GM12878 (cell line): ENCODE measurements around the gene HSPB6. TPM values are rescaled to one million over a fixed set of nuclear protein-coding genes. Genes with fewer than 3 reads are reported as not detected.

ENCODE experiments used
- BRCA1 ChIP-seq: IDR thresholded peaks from 2 replicates; pipeline ENCODE4 v1.6.1; 2011; ENCODE audit warnings: low read depth, low read length, improper control_type of control experiment
- CBFB ChIP-seq: IDR thresholded peaks from 2 replicates; pipeline ENCODE4 v1.6.1; 2016; ENCODE audit warnings: antibody characterized with exemption, low read depth
- CREM ChIP-seq: IDR thresholded peaks from 2 replicates; pipeline ENCODE4 v1.6.1; 2014; ENCODE audit warnings: antibody characterized with exemption, low read depth
- GATAD2B ChIP-seq: fragments of 450-650 bp; conservative IDR thresholded peaks from 2 replicates; pipeline ENCODE4 v1.6.1; 2017; ENCODE audit warnings: low read depth, mild to moderate bottlenecking, moderate library complexity
- HDAC2 ChIP-seq: fragments of 200-600 bp; sonication (generic); IDR thresholded peaks from 2 replicates; pipeline ENCODE4 v1.6.1; 2017
- JUNB ChIP-seq: IDR thresholded peaks from 2 replicates; pipeline ENCODE4 v1.6.1; 2016; ENCODE audit warnings: antibody characterized with exemption, mild to moderate bottlenecking
- KAT2A ChIP-seq: conservative IDR thresholded peaks from 2 replicates; pipeline ENCODE4 v1.6.1; 2011; ENCODE audit warnings: low read depth, low read length; ENCODE audit not compliant: control insufficient read depth
- KDM1A ChIP-seq: fragments of 200-600 bp; sonication (generic); IDR thresholded peaks from 2 replicates; pipeline ENCODE4 v1.6.1; 2016; ENCODE audit warnings: borderline replicate concordance
- MTA3 ChIP-seq: IDR thresholded peaks from 2 replicates; pipeline ENCODE4 v1.6.1; 2012; ENCODE audit warnings: low read length, inconsistent platforms, borderline replicate concordance
- MXI1 ChIP-seq: fragments of 150-350 bp; IDR thresholded peaks from 2 replicates; pipeline ENCODE4 v1.6.1; 2011; ENCODE audit warnings: low read depth, mild to moderate bottlenecking, inconsistent platforms, low read length, improper control_type of control experiment
- NFXL1 ChIP-seq: fragments of 450-650 bp; IDR thresholded peaks from 2 replicates; pipeline ENCODE4 v1.6.1; 2017; ENCODE audit warnings: antibody characterized with exemption, mild to moderate bottlenecking, borderline replicate concordance
- NRF1 ChIP-seq: conservative IDR thresholded peaks from 2 replicates; pipeline ENCODE4 v1.6.1; 2011; ENCODE audit warnings: mild to moderate bottlenecking, low read depth, low read length, improper control_type of control experiment
- POLR2AphosphoS2 ChIP-seq: IDR thresholded peaks from 2 replicates; pipeline ENCODE4 v1.6.1; 2011; ENCODE audit warnings: low read depth, mild to moderate bottlenecking, low read length, improper control_type of control experiment, moderate library complexity
- POLR2AphosphoS5 ChIP-seq: IDR thresholded peaks from 2 replicates; pipeline ENCODE4 v1.6.1; 2011; ENCODE audit warnings: mild to moderate bottlenecking, low read length, inconsistent platforms
- SUPT20H ChIP-seq: IDR thresholded peaks from 2 replicates; pipeline ENCODE4 v1.6.1; 2011; ENCODE audit warnings: low read depth, mild to moderate bottlenecking, low read length, moderate library complexity, borderline replicate concordance; ENCODE audit not compliant: control insufficient read depth
- TCF7 ChIP-seq: IDR thresholded peaks from 2 replicates; pipeline ENCODE4 v1.6.1; 2014; ENCODE audit warnings: antibody characterized with exemption, borderline replicate concordance
- WRNIP1 ChIP-seq: IDR thresholded peaks from 2 replicates; pipeline ENCODE4 v1.6.1; 2011; ENCODE audit warnings: low read depth, low read length, improper control_type of control experiment, borderline replicate concordance
- YY1 ChIP-seq: IDR thresholded peaks from 2 replicates; pipeline ENCODE4 v1.6.1; 2011; ENCODE audit warnings: low read depth, mild to moderate bottlenecking, low read length
- ZNF24 ChIP-seq: fragments of 450-650 bp; IDR thresholded peaks from 2 replicates; pipeline ENCODE4 v1.6.1; 2017; ENCODE audit warnings: antibody characterized with exemption, mild to moderate bottlenecking
- polyA plus RNA-seq, 11 experiments: library from polyadenylated mRNA; depleted of rRNA in 4 of 11; unstranded in 6 of 11; stranded (reverse) in 5 of 11; fragments of >200 nt; fragmentation: Nextera tagmentation in 4 of 11; fragmentation: Illumina TruSeq in 1 of 11; extraction: Ambion mirVana in 4 of 11; extraction: Trizol in 1 of 11; gene quantifications; 1 replicate in 1 of 11; 2 replicates in 10 of 11; pipeline versions ENCODE4 v1.2.1 to v1.2.3, GENCODE V29; 2011 to 2016; ENCODE audit warnings: inconsistent platforms in 2 of 11, missing spikeins in 2 of 11, low read depth in 1 of 11
- total RNA-seq, 4 experiments: library from RNA; depleted of rRNA in 3 of 4; stranded (reverse); fragments of >200 nt in 3 of 4; fragmentation: Illumina TruSeq in 1 of 4; extraction: Trizol in 1 of 4; gene quantifications; 2 replicates each; pipeline versions ENCODE4 v1.2.1 to v1.2.3, GENCODE V29; 2013 to 2021
- TF ChIP-seq, protein P1 (sequence below): fragments of 450-650 bp; formaldehyde crosslinking; IDR thresholded peaks from 2 replicates; pipeline ENCODE4 v1.4.0; 2020; ENCODE audit warnings: mild to moderate bottlenecking, moderate library complexity
- TF ChIP-seq, protein P2 (sequence below): fragments of 450-650 bp; IDR thresholded peaks from 2 replicates; pipeline ENCODE4 v1.6.1; 2018; ENCODE audit warnings: mild to moderate bottlenecking, low read depth, moderate library complexity; ENCODE audit not compliant: partially characterized antibody
- TF ChIP-seq, protein P3 (sequence below): IDR thresholded peaks from 2 replicates; pipeline ENCODE4 v1.6.1; 2011; ENCODE audit warnings: low read depth, mild to moderate bottlenecking, low read length, moderate library complexity, borderline replicate concordance; ENCODE audit errors: extremely low read depth
- TF ChIP-seq, protein P4 (sequence below): IDR thresholded peaks from 2 replicates; pipeline ENCODE4 v1.6.1; 2011; ENCODE audit warnings: mild to moderate bottlenecking, low read depth, low read length, moderate library complexity; ENCODE audit not compliant: insufficient replicate concordance

Gene HSPB6
- total and polyA plus RNA-seq, 10 of the 15 experiments (the other 5 are each of a cell fraction or from before 2014, with no cell fraction given): 0.09 to 1.6 (median 0.36) TPM; not detected in 4

DNA sequence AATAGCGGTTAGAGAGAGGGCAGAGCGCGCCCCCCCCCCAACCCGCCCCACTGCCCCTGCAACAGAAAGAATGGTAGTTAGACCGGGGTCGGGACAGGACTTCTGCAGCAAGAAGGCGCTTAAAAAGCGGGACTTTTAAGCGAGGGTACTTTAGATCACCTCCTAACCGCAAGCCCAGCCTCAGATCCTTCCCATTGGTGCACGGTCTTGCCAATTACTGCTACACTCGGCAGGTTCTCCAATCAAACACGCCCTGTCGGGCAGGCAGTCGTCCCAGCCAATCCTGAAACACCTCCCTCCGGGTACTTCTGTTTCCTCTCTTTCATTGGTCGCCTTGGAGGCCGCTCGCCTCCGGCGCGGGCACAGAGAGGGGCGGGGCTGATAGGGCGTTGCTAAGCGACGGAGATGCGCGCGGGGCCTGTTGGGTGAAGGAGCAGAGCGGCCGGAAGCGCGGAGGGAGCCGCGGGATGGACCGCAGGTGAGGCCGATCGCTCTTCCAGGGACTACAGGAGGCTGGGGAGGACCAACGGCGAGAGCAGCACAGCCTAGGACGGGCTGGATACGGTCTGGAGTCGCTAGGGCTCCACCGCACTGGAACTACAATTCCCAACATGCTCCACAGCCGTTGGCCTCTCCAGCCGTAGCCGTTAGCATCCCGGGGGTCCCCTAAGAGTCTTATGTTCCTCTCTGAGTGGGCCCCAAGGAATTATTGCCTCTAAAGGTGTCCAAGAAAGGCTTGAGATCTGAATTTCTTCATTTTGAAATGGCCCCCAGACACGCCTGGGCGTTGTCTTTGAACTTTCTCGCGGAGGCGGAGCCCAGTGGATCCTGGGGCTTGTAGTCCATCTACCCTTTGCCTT lies 1.1 kb upstream of the HSPB6 start, which contains the start of gene PROSER3 (continued):
- peak; percentile 32 for TF ChIP-seq CREM
- TF ChIP-seq, protein P1, sequence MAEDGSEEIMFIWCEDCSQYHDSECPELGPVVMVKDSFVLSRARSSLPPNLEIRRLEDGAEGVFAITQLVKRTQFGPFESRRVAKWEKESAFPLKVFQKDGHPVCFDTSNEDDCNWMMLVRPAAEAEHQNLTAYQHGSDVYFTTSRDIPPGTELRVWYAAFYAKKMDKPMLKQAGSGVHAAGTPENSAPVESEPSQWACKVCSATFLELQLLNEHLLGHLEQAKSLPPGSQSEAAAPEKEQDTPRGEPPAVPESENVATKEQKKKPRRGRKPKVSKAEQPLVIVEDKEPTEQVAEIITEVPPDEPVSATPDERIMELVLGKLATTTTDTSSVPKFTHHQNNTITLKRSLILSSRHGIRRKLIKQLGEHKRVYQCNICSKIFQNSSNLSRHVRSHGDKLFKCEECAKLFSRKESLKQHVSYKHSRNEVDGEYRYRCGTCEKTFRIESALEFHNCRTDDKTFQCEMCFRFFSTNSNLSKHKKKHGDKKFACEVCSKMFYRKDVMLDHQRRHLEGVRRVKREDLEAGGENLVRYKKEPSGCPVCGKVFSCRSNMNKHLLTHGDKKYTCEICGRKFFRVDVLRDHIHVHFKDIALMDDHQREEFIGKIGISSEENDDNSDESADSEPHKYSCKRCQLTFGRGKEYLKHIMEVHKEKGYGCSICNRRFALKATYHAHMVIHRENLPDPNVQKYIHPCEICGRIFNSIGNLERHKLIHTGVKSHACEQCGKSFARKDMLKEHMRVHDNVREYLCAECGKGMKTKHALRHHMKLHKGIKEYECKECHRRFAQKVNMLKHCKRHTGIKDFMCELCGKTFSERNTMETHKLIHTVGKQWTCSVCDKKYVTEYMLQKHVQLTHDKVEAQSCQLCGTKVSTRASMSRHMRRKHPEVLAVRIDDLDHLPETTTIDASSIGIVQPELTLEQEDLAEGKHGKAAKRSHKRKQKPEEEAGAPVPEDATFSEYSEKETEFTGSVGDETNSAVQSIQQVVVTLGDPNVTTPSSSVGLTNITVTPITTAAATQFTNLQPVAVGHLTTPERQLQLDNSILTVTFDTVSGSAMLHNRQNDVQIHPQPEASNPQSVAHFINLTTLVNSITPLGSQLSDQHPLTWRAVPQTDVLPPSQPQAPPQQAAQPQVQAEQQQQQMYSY: no peak
- TF ChIP-seq NFXL1: no peak
- TF ChIP-seq KAT2A: no peak
- TF ChIP-seq KDM1A: no peak
- peak; percentile 45 for TF ChIP-seq MXI1
- no peak for TF ChIP-seq MTA3
- no peak for TF ChIP-seq HDAC2
- no peak for TF ChIP-seq BRCA1
- TF ChIP-seq, protein P2, sequence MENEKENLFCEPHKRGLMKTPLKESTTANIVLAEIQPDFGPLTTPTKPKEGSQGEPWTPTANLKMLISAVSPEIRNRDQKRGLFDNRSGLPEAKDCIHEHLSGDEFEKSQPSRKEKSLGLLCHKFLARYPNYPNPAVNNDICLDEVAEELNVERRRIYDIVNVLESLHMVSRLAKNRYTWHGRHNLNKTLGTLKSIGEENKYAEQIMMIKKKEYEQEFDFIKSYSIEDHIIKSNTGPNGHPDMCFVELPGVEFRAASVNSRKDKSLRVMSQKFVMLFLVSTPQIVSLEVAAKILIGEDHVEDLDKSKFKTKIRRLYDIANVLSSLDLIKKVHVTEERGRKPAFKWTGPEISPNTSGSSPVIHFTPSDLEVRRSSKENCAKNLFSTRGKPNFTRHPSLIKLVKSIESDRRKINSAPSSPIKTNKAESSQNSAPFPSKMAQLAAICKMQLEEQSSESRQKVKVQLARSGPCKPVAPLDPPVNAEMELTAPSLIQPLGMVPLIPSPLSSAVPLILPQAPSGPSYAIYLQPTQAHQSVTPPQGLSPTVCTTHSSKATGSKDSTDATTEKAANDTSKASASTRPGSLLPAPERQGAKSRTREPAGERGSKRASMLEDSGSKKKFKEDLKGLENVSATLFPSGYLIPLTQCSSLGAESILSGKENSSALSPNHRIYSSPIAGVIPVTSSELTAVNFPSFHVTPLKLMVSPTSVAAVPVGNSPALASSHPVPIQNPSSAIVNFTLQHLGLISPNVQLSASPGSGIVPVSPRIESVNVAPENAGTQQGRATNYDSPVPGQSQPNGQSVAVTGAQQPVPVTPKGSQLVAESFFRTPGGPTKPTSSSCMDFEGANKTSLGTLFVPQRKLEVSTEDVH: peak; percentile 20
- TF ChIP-seq, protein P3, sequence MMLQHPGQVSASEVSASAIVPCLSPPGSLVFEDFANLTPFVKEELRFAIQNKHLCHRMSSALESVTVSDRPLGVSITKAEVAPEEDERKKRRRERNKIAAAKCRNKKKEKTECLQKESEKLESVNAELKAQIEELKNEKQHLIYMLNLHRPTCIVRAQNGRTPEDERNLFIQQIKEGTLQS: no peak
- TF ChIP-seq JUNB: no peak
- TF ChIP-seq GATAD2B: peak; percentile 75
- peak; percentile 88 for TF ChIP-seq POLR2AphosphoS5
- TF ChIP-seq TCF7: peak; percentile 85; the same call in 1 of the 2 replicates
- TF ChIP-seq, protein P4, sequence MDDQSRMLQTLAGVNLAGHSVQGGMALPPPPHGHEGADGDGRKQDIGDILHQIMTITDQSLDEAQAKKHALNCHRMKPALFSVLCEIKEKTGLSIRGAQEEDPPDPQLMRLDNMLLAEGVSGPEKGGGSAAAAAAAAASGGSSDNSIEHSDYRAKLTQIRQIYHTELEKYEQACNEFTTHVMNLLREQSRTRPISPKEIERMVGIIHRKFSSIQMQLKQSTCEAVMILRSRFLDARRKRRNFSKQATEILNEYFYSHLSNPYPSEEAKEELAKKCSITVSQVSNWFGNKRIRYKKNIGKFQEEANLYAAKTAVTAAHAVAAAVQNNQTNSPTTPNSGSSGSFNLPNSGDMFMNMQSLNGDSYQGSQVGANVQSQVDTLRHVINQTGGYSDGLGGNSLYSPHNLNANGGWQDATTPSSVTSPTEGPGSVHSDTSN: peak; percentile 97
- TF ChIP-seq ZNF24: no peak
- peak; percentile 30; the same call in 1 of the 2 replicates for TF ChIP-seq NRF1
- no peak for TF ChIP-seq SUPT20H
- TF ChIP-seq POLR2AphosphoS2: peak; percentile 56; the same call in 1 of the 2 replicates
- peak; percentile 94 for TF ChIP-seq CBFB
- TF ChIP-seq WRNIP1: no peak
- TF ChIP-seq YY1: peak; percentile 93
